Endodermal cell (in vitro differentiated cells): ENCODE measurements around the gene RPTOR. TPM values are rescaled to one million over a fixed set of nuclear protein-coding genes. Genes with fewer than 3 reads are reported as not detected.

Experiments used
- DNase-seq: peaks from one replicate; pipeline ENCODE4 v3.0.0-alpha.2; 2017
- H3K27ac ChIP-seq: 2 replicates; pipeline ENCODE4 v1.5.1; 2013; ENCODE audit warnings: mild to moderate bottlenecking, low read depth, low read length, moderate library complexity
- H3K27me3 ChIP-seq: 2 replicates; pipeline ENCODE4 v1.6.1; 2013; ENCODE audit warnings: mild to moderate bottlenecking, low read length, moderate library complexity; ENCODE audit not compliant: insufficient read depth, control insufficient read depth, poor library complexity, severe bottlenecking
- H3K36me3 ChIP-seq: 2 replicates; pipeline ENCODE4 v1.7.0; 2013; ENCODE audit warnings: mild to moderate bottlenecking, low read length, moderate library complexity; ENCODE audit not compliant: control insufficient read depth, insufficient read depth
- H3K4me1 ChIP-seq: one replicate; pipeline ENCODE4 v1.7.0; 2013; ENCODE audit warnings: low read length; ENCODE audit not compliant: control insufficient read depth, insufficient read depth
- H3K4me3 ChIP-seq: 2 replicates; pipeline ENCODE4 v1.5.1; 2013; ENCODE audit warnings: mild to moderate bottlenecking, low read length, moderate library complexity
- H3K9ac ChIP-seq: 2 replicates; pipeline ENCODE4 v1.6.1; 2013; ENCODE audit warnings: mild to moderate bottlenecking, low read length, moderate library complexity; ENCODE audit not compliant: poor library complexity, severe bottlenecking; ENCODE audit errors: extremely low read depth
- H3K9me3 ChIP-seq: 2 replicates; pipeline ENCODE4 v1.6.1; 2013; ENCODE audit warnings: mild to moderate bottlenecking, low read length, moderate library complexity; ENCODE audit not compliant: control insufficient read depth
- H3K27ac Mint-ChIP-seq: 2 replicates; pipeline ENCODE4 v1.8.0; 2020; ENCODE audit warnings: mixed read lengths
- H3K27me3 Mint-ChIP-seq: 2 replicates; pipeline ENCODE4 v1.8.0; 2021; ENCODE audit warnings: mild to moderate bottlenecking, mixed read lengths; ENCODE audit not compliant: insufficient read depth
- H3K36me3 Mint-ChIP-seq: 2 replicates; pipeline ENCODE4 v1.8.0; 2020; ENCODE audit warnings: low read depth, mixed read lengths
- H3K4me1 Mint-ChIP-seq: 2 replicates; pipeline ENCODE4 v1.8.0; 2020; ENCODE audit warnings: mixed read lengths
- H3K4me3 Mint-ChIP-seq: 2 replicates; pipeline ENCODE4 v1.8.0; 2020; ENCODE audit warnings: mild to moderate bottlenecking, moderate library complexity, mixed read lengths
- H3K9me3 Mint-ChIP-seq: 2 replicates; pipeline ENCODE4 v1.8.0; 2020; ENCODE audit warnings: mild to moderate bottlenecking, mixed read lengths
- WGBS, 2 experiments: methylation state at CpG; one replicate each; pipeline versions ENCODE4 v1.1.5 to v1.1.7; 2013; ENCODE audit warnings: missing lambda C conversion rate in 2 of 2, mixed read lengths in 1 of 2; ENCODE audit not compliant: insufficient coverage in 1 of 2, insufficient read length in 1 of 2; 5-methylcytosine and 5-hydroxymethylcytosine counted together
- total RNA-seq, 2 donors: library from RNA; stranded (reverse); fragmentation: NEBNext Ultra II Directional in 1 of 2; extraction: Animal tissue kit (Norgen Biotek cat#: 25700) in 1 of 2; gene quantifications; 2 replicates in 1 of 2; 3 replicates in 1 of 2; pipeline ENCODE4 v1.2.1, GENCODE V29; 2021
- TF ChIP-seq, protein P1 (sequence below): fragments of 200-600 bp; sonication (generic); conservative IDR thresholded peaks from 2 replicates; pipeline ENCODE4 v1.5.0; 2021; ENCODE audit warnings: antibody characterized with exemption, mild to moderate bottlenecking

RPTOR gene
- total RNA-seq, 2 donors from 2014 or later, result 45.1 to 53.4 TPM

DNA sequence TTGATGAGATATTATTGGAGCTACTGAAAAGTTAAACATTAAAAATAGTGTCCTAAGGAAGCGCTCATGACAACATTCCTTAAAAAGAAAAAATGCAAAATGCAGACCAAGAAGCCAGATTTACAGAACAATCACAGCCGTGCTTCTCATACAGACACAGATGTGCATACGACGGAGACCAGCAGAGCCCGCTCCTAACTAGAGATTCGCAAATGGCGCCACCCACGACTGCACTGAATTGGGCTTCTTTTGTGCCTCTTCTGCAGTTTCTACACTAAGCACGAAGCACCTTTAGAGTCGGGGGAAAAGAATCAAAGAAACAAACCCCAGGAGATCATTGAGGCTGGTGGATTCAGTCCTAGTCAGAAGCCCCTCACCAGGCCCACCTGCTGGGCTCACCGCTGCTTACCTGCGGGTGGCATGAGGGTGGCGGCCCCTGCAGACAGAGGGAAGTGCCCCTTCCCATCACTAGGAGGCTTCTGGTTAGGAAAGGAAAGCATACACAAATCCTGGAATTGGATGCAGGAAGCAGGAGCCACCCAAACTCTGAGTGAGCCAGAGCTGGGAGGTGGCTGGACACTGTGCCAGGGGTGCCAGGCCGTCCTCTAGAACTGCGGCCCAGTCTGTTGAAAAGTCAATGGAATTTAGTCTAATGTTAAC, 382.1 kb downstream of the RPTOR start:
- TF ChIP-seq, protein P1, sequence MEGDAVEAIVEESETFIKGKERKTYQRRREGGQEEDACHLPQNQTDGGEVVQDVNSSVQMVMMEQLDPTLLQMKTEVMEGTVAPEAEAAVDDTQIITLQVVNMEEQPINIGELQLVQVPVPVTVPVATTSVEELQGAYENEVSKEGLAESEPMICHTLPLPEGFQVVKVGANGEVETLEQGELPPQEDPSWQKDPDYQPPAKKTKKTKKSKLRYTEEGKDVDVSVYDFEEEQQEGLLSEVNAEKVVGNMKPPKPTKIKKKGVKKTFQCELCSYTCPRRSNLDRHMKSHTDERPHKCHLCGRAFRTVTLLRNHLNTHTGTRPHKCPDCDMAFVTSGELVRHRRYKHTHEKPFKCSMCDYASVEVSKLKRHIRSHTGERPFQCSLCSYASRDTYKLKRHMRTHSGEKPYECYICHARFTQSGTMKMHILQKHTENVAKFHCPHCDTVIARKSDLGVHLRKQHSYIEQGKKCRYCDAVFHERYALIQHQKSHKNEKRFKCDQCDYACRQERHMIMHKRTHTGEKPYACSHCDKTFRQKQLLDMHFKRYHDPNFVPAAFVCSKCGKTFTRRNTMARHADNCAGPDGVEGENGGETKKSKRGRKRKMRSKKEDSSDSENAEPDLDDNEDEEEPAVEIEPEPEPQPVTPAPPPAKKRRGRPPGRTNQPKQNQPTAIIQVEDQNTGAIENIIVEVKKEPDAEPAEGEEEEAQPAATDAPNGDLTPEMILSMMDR, result peak; percentile 29
- DNase-seq, result no peak
- H3K27ac Mint-ChIP-seq, result no peak overlapping the region
- Histone ChIP-seq H3K36me3 (peaks cover 29% of the 10 kb centered on the region), H3K27ac (no peak overlapping the region), H3K9me3 (no peaks in the 10 kb centered on the region), H3K9ac (no peak overlapping the region), H3K27me3 (peaks cover 25% of the 10 kb centered on the region), H3K4me3 (no peak overlapping the region), H3K4me1 (peaks cover 5% of the 10 kb centered on the region)
- peaks cover 21% of the 10 kb centered on the region for H3K4me1 Mint-ChIP-seq
- 71 to 81% methylated on average over 14 to 15 of the region's 15 CpGs for WGBS, 2 experiments
- peaks cover 23% of the 10 kb centered on the region for H3K36me3 Mint-ChIP-seq
- H3K9me3 Mint-ChIP-seq, result no peaks in the 10 kb centered on the region
- H3K4me3 Mint-ChIP-seq, result no peak overlapping the region
- H3K27me3 Mint-ChIP-seq, result peaks cover 28% of the 10 kb centered on the region

DNA sequence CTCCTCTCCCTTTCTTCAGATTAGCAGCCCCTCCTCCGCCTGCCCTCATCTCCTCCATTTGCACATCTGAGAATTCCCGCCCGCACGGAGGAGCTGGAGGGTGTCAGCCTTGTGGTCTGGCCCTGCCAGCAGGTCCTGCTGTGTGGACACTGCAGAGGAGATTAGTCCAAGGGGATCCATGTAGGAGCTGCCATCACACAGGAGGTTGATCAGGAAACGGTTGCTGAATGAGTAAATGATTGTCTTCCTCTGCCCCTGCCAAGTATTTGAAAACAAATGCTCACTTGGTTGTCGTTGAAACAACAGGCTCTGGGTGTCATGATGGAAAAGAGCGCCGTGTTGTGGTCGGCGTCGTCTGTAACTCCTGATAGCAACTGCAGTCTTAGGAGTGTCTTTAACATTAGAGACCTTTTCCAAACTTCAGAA, 383.2 kb downstream of the RPTOR start:
- H3K36me3 Mint-ChIP-seq, result peaks cover 22% of the 10 kb centered on the region
- Histone ChIP-seq H3K9ac (no peak overlapping the region), H3K27me3 (peaks cover 25% of the 10 kb centered on the region), H3K9me3 (no peaks in the 10 kb centered on the region), H3K4me3 (no peak overlapping the region), H3K36me3 (peaks cover 29% of the 10 kb centered on the region), H3K27ac (no peak overlapping the region), H3K4me1 (peaks cover 5% of the 10 kb centered on the region)
- TF ChIP-seq, protein P1, result peak; percentile 48
- H3K27ac Mint-ChIP-seq, result no peak overlapping the region
- H3K4me3 Mint-ChIP-seq, result no peak overlapping the region
- peaks cover 33% of the 10 kb centered on the region for H3K27me3 Mint-ChIP-seq
- H3K4me1 Mint-ChIP-seq, result peaks cover 21% of the 10 kb centered on the region
- peak; percentile 86 for DNase-seq
- 36 to 38% methylated on average over 7 to 11 of the region's 11 CpGs for WGBS, 2 experiments
- no peaks in the 10 kb centered on the region for H3K9me3 Mint-ChIP-seq

DNA sequence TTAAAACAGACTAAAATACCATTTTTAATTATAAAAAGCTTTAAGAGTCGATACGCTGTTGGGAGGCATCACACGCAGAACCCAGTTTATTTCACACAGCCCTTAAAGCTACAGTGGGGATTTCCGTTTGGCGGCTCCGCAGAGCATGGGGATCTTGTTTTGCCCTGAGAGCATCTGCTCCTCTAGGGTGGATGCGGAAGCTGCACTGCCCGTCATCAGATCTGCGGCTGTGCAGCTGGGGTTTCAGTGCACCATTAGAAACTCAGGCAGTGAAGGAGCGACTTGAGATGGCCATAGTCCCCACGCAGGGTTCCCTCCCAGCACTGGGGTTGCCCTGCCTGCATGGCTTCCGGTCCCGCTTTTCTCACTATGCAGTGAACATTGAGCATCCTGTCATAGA, 384.8 kb downstream of the RPTOR start:
- Mint-ChIP-seq H3K36me3 (peaks cover 13% of the 10 kb centered on the region), H3K27ac (no peak overlapping the region), H3K27me3 (peaks cover 38% of the 10 kb centered on the region), H3K4me3 (no peak overlapping the region), H3K9me3 (no peaks in the 10 kb centered on the region), H3K4me1 (peaks cover 21% of the 10 kb centered on the region)
- Histone ChIP-seq H3K9me3 (no peaks in the 10 kb centered on the region), H3K4me1 (peaks cover 5% of the 10 kb centered on the region), H3K4me3 (no peak overlapping the region), H3K36me3 (peaks cover 24% of the 10 kb centered on the region), H3K9ac (no peak overlapping the region), H3K27me3 (peaks cover 25% of the 10 kb centered on the region), H3K27ac (no peak overlapping the region)
- WGBS, 2 experiments, result 94 to 98% methylated on average over 13 of the region's 13 CpGs
- TF ChIP-seq, protein P1, result no peak
- no peak for DNase-seq
